VCaP (cell line): ENCODE results near the gene RHBDD2.
"Not testable (repeated sequence)": the region's sequence is repeated elsewhere in the genome, so short reads cannot be mapped to it uniquely, and the experiment has no call there.

Experiments
- H3K27ac ChIP-seq: fragments of 450-650 bp; 2 replicates; pipeline ENCODE4 v1.5.1; 2017
- CTCF ChIP-seq: fragments of 450-650 bp; conservative IDR thresholded peaks from 2 replicates; pipeline ENCODE4 v1.5.1; 2017; ENCODE audit warnings: mild to moderate bottlenecking, moderate library complexity

The RHBDD2 gene

GRCh38 chr7:75869776-75870379, 9.0 kb upstream of the RHBDD2 start:
- no peak overlapping the region for H3K27ac ChIP-seq
- no peak for TF ChIP-seq CTCF

- no peak overlapping the region for H3K27ac ChIP-seq
- TF ChIP-seq CTCF: no peak
These were observed 8.2 kb upstream of the RHBDD2 start for GRCh38 chr7:75870557-75871161.

- TF ChIP-seq CTCF: no peak
- no peak overlapping the region for H3K27ac ChIP-seq
These were observed 6.6 kb upstream of the RHBDD2 start for GRCh38 chr7:75872073-75872782.

GRCh38 chr7:75874180-75874579, 4.7 kb upstream of the RHBDD2 start:
- not testable (repeated sequence) for H3K27ac ChIP-seq

GRCh38 chr7:75875113-75876080, 3.4 kb upstream of the RHBDD2 start:
- no peak for TF ChIP-seq CTCF
- H3K27ac ChIP-seq: no peak overlapping the region

GRCh38 chr7:75876126-75876881, 2.5 kb upstream of the RHBDD2 start:
- H3K27ac ChIP-seq: no peak overlapping the region
- no peak for TF ChIP-seq CTCF

- TF ChIP-seq CTCF: no peak
- peak overlapping the region; percentile 89 for H3K27ac ChIP-seq
These were observed 494 bp upstream of the RHBDD2 start for GRCh38 chr7:75878312-75878768.
